Measurements from ENCODE around the gene HMCES.
"Not testable (repeated sequence)": the region's sequence is repeated elsewhere in the genome, so short reads cannot be mapped to it uniquely, and the experiment has no call there.

HMCES gene

GRCh38 chr3:129257609-129258008 is 21.1 kb upstream of the HMCES start:
- DNase-seq (ENCODE audit: low read depth in 3 of 3) = no peak

GRCh38 chr3:129259612-129260477 is 18.8 kb upstream of the HMCES start:
- no peak for DNase-seq (ENCODE audit: low read depth in 3 of 3)

GRCh38 chr3:129260606-129261005 is 18.1 kb upstream of the HMCES start:
- DNase-seq (ENCODE audit: low read depth in 3 of 3) = no peak

GRCh38 chr3:129261894-129262293 is 16.8 kb upstream of the HMCES start:
- no peak for DNase-seq (ENCODE audit: low read depth in 3 of 3)

DNA sequence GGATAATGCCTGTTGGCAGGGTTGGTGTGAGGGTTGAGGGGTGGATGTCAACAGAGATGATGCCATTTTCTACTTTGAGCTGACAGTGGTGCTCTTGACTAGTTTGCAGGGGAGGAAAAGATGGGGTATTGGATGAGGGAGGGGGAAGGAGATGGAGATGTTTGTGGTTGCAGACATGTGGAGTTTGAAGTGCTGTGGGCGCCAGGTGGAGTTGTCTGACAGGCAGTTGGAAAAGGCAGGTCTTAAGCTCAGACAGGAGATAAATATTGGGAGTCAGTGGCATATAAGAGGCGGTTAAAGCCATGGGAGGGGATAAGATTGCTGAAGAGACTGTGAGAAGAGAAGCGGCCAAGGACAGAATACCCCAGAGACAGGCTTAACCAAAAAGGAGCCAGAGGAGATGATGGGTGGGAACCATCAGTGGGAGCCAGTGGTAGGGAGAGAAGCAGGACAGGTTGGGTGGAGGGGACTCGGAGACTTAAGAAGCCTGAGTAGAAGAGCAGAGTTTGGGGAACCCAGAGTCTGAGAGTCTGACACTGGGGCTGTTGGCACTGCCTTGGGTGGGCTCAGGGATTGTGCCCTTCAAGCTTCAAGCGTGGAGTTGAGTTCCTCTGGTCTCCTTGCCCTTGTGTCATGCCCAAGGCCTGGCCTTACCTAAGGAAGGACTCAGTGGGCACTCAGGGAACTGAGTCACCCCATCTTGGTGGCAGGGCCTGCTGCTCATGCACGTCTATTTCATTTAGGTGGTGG is 15.3 kb upstream of the HMCES start:
- DNase-seq (ENCODE audit: low read depth in 3 of 3) = no peak

DNA sequence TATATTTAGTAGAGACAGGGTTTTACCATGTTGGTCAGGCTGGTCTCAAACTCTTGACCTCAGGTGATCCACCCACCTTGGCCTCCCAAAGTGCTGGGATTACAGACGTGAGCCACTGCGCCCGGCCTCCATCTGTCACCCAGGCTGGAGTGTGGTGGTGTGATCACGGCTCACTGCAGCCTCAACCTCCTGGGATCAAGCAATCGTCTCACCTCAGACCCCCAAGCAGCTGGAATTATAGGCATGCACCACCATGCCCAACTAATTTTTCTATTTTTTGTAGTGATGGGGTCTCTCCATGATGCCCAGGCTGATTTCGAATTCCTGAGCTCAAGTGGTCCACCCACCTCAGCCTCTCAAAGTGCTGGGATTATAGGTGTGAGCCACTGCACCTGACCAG is 13.7 kb upstream of the HMCES start:
- not testable (repeated sequence) for DNase-seq (ENCODE audit: low read depth in 3 of 3)

DNA sequence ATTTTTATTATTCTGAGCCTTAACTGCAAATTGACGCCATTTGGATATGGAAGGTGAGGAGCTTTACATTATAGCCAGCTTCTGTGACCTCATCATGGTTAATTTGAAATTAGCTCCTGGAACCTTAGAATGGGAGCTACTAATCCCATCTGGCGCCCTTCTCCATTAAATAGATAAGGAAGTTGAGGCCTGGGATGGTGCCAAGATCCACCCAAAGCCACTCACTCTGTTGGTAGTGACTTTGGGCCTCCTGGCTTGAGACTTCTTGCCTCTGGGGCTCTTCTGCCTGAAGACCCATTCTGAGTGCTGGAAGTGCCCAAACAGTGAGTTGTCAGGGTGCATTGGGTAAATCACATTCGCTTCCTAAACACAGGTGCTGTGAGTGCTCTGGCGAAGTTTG is 12.0 kb upstream of the HMCES start:
- DNase-seq (ENCODE audit: low read depth in 3 of 3) = no peak

- no peak for DNase-seq (ENCODE audit: low read depth in 3 of 3)
Measured at GRCh38 chr3:129268396-129268795, 10.3 kb upstream of the HMCES start.

- DNase-seq (ENCODE audit: low read depth in 3 of 3) = no peak
Measured at GRCh38 chr3:129271674-129272073, 7.0 kb upstream of the HMCES start.

DNA sequence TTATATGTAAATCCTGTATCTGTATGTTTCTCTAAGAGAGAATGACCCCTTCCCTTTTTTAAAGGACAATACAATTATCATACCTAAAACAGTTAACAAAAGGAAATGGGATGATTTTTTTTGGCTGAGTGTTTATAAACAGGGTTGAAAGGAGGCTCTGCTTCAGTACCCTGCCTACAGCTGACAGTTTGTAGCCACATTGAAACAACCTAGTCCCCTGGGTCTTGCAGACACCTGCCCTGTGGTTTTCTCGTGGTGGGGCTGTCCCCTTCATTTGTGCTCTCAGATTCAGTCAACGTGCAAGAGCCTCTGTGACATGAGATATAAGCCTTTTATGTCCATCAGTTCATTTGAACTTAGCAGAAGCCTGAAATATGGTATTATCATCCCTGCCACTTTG is 2.3 kb upstream of the HMCES start:
- DNase-seq (ENCODE audit: low read depth in 3 of 3) = peak in 1 of 3 donors; percentile 26

- no peak for DNase-seq (ENCODE audit: low read depth in 3 of 3)
Measured at GRCh38 chr3:129277829-129278271, 820 bp upstream of the HMCES start.

GRCh38 chr3:129278966-129279906 is 566 bp downstream of the HMCES start:
- peak; percentile 29 to 41 (median 34) for DNase-seq (ENCODE audit: low read depth in 3 of 3)

DNA sequence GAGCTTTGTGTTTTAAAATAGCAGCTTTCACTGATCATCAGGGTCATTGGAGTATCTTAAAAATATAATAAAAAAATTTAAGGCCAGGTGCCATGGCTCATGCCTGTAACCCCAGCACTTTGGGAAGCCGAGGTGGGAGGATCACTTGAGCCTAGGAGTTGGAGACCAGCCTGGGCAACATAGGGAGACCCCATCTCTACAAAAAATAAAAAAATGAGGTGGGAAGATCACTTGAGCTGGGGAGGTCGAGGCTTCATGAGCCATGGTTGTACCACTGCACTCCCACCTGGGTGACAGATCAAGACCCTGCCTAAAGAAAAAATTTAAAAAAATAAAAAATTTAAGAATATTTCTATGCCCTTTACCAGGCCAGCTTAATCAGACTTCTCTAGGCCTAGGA is 1.5 kb downstream of the HMCES start:
- DNase-seq (ENCODE audit: low read depth in 3 of 3) = no peak

DNA sequence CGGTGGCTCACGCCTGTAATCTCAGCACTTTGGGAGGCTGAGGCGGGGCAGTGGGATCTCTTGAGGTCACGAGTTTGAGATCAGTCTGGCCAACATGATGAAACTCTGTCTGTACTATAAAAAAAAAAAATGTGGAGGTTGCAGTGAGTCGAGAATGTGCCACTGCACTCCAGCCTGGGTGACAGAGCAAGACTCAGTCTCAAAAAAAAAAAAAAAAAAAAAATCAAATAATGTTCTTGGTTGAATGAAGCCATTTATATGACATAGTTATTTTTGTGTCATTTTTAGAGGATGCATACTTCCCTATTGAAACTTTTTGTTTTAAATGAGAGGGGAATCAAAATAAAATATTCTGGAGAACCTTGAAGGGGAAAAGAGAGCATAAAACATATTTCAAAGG is 3.1 kb downstream of the HMCES start:
- DNase-seq (ENCODE audit: low read depth in 3 of 3) = no peak

- DNase-seq (ENCODE audit: low read depth in 3 of 3) = peak in 1 of 3 donors; percentile 3
Measured at GRCh38 chr3:129282727-129283327, 4.2 kb downstream of the HMCES start.

- no peak for DNase-seq (ENCODE audit: low read depth in 3 of 3)
Measured at GRCh38 chr3:129286081-129286480, 7.4 kb downstream of the HMCES start.

DNA sequence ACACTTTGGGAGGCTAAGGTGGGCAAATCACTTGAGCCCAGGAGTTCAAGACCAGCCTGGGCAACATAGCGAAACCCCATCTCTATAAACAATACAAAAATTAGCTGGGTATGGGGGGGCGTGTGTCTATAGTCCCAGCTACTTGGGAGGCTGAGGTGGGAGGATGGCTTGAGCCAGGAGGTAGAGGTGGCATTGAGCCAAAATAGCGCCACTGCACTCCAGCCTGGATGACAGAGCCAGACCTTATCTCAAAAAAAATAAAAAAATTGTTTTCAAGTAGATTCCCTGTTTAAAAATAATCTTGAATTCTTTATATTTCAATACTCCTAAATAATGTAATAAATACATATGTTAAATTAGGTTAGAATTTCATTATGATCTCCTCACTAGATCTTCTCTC is 9.8 kb downstream of the HMCES start:
- no peak for DNase-seq (ENCODE audit: low read depth in 3 of 3)

- DNase-seq (ENCODE audit: low read depth in 3 of 3) = no peak
Measured at GRCh38 chr3:129289201-129289921, 10.7 kb downstream of the HMCES start.

DNA sequence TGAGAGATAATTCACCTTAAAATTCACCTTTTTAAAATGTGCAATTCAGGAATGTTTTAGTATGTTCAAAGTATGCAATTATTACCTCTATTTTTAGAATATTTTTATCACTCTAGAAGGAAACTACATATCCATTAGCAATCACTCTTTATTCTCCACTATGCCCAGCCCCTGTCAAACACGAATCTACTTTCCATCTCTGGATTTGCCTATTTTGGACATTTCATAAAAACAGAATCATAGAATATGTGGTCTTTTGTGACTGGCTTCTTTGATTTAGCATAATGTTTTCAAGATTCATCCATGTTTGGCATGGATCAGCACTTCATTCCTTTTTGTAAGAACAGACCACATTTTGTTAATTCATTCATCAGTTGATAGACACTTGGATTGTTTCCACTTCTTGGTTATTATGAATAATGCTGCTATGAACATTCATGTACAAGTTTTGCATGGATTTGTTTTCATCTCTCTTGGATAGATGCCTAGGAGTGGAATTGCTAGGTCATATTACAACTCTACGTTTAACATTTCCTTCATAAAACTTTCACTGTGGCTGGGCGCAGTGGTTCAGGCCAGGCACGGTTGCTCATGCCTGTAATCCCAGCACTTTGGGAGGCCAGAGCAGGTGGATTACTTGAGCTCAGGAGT is 12.7 kb downstream of the HMCES start:
- no peak for DNase-seq (ENCODE audit: low read depth in 3 of 3)

DNA sequence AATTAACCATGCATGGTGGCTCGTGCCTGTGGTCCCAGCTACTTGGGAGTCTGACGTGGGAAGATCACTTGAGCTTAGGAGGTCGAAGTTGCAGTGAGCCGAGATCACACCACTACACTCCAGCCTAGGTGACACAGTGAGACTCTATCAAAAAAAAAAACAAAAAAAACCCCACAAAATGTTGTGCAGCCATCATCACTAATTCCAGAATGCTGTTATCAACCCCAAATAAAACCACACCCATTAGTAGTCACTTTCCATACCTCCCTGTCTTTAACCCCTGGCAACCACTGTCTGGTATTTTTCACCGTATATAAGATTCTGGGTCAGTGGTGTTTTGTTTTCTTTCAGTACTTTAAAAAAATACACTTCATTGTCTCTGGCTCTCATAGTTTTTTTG is 16.6 kb downstream of the HMCES start:
- DNase-seq (ENCODE audit: low read depth in 3 of 3) = no peak
